SH-SY5Y (cell line): Measurements from ENCODE around the gene UXS1.

Source experiments
- GATA2 ChIP-seq: IDR thresholded peaks from 2 replicates; pipeline ENCODE4 v1.6.1; 2011; ENCODE audit warnings: mild to moderate bottlenecking, low read depth, low read length
- GATA3 ChIP-seq: IDR thresholded peaks from 2 replicates; pipeline ENCODE4 v1.6.1; 2011; ENCODE audit warnings: low read depth, mild to moderate bottlenecking, low read length, moderate library complexity

- TF ChIP-seq GATA2 (no peak), GATA3 (no peak)
These were observed 96.0 kb downstream of the UXS1 start for GRCh38 chr2:106098081-106098480.
